ENCODE data around the gene POLR2A. TPM values are rescaled to one million over a fixed set of nuclear protein-coding genes. Genes with fewer than 3 reads are reported as not detected.

Gene POLR2A
- total RNA-seq, 1 donor from 2014 or later: 148 TPM

- DNase-seq (ENCODE audit: extremely low spot score, unreplicated experiment): no peak
- H3K27ac Mint-ChIP-seq (ENCODE audit: unreplicated experiment): no peak overlapping the region
- peaks cover 10% of the 10 kb centered on the region for H3K36me3 Mint-ChIP-seq (ENCODE audit: unreplicated experiment)
- peaks cover 9% of the 10 kb centered on the region for H3K4me1 Mint-ChIP-seq (ENCODE audit: unreplicated experiment)
- H3K4me3 Mint-ChIP-seq (ENCODE audit: unreplicated experiment): no peak overlapping the region
- no peaks in the 10 kb centered on the region for H3K9me3 Mint-ChIP-seq (ENCODE audit: unreplicated experiment)
- H3K27me3 Mint-ChIP-seq (ENCODE audit: unreplicated experiment): no peaks in the 10 kb centered on the region
- no peak for TF ChIP-seq CTCF (IDR thresholded peaks at IDR 0.05)
These were observed 23.1 kb upstream of the POLR2A start for GRCh38 chr17:7460850-7461660.

- peaks cover 16% of the 10 kb centered on the region for H3K36me3 Mint-ChIP-seq (ENCODE audit: unreplicated experiment)
- H3K4me3 Mint-ChIP-seq (ENCODE audit: unreplicated experiment): no peak overlapping the region
- peaks cover under 1% of the 10 kb centered on the region for H3K4me1 Mint-ChIP-seq (ENCODE audit: unreplicated experiment)
- H3K9me3 Mint-ChIP-seq (ENCODE audit: unreplicated experiment): no peaks in the 10 kb centered on the region
- no peak for TF ChIP-seq CTCF (IDR thresholded peaks at IDR 0.05)
- no peaks in the 10 kb centered on the region for H3K27me3 Mint-ChIP-seq (ENCODE audit: unreplicated experiment)
- H3K27ac Mint-ChIP-seq (ENCODE audit: unreplicated experiment): no peak overlapping the region
- DNase-seq (ENCODE audit: extremely low spot score, unreplicated experiment): no peak
These were observed 21.4 kb upstream of the POLR2A start for GRCh38 chr17:7462474-7463371.

GRCh38 chr17:7463372-7463846, 20.8 kb upstream of the POLR2A start:
- DNase-seq (ENCODE audit: extremely low spot score, unreplicated experiment): no peak
- Mint-ChIP-seq H3K9me3 (ENCODE audit: unreplicated experiment) (no peaks in the 10 kb centered on the region), H3K27me3 (ENCODE audit: unreplicated experiment) (no peaks in the 10 kb centered on the region), H3K4me3 (ENCODE audit: unreplicated experiment) (no peak overlapping the region), H3K27ac (ENCODE audit: unreplicated experiment) (no peak overlapping the region), H3K36me3 (ENCODE audit: unreplicated experiment) (peaks cover 16% of the 10 kb centered on the region), H3K4me1 (ENCODE audit: unreplicated experiment) (no peaks in the 10 kb centered on the region)
- TF ChIP-seq CTCF (IDR thresholded peaks at IDR 0.05): no peak

- no peak for DNase-seq (ENCODE audit: extremely low spot score, unreplicated experiment)
- H3K27me3 Mint-ChIP-seq (ENCODE audit: unreplicated experiment): no peaks in the 10 kb centered on the region
- TF ChIP-seq CTCF (IDR thresholded peaks at IDR 0.05): no peak
- no peaks in the 10 kb centered on the region for H3K9me3 Mint-ChIP-seq (ENCODE audit: unreplicated experiment)
- H3K27ac Mint-ChIP-seq (ENCODE audit: unreplicated experiment): no peak overlapping the region
- H3K4me1 Mint-ChIP-seq (ENCODE audit: unreplicated experiment): no peaks in the 10 kb centered on the region
- H3K36me3 Mint-ChIP-seq (ENCODE audit: unreplicated experiment): peaks cover 16% of the 10 kb centered on the region
- no peak overlapping the region for H3K4me3 Mint-ChIP-seq (ENCODE audit: unreplicated experiment)
These were observed 20.1 kb upstream of the POLR2A start for GRCh38 chr17:7464081-7464480.
